HEK293 (cell line): ENCODE data around the gene FKBP10.

Experiments
- CTCF ChIA-PET: fragments of 350-600 bp; formaldehyde crosslinking; extraction: SDS; loops from one replicate; lab custom pipeline; 2021; ENCODE audit warnings: antibody characterized with exemption; lab: Yijun Ruan, JAX
- POLR2A ChIA-PET: fragments of 300-600 bp; formaldehyde crosslinking; extraction: SDS; loops from one replicate; lab custom pipeline; 2020; ENCODE audit warnings: antibody characterized with exemption, inconsistent platforms; lab: Yijun Ruan, JAX
- H3K27ac ChIP-seq: fragments of 200-500 bp; sonication (Bioruptor generic); 2 replicates; pipeline ENCODE4 v1.5.1; 2014; ENCODE audit warnings: low read depth, low read length, control low read depth, inconsistent platforms; ENCODE audit errors: extremely low read depth
- H3K36me3 ChIP-seq, 2 experiments: fragments of 200-500 bp in 1 of 2; sonication (Bioruptor generic) in 1 of 2; 1 replicate in 1 of 2; 2 replicates in 1 of 2; pipeline ENCODE4 v1.5.1; 2014 to 2017; ENCODE audit warnings: inconsistent platforms in 2 of 2, low read length in 2 of 2; ENCODE audit not compliant: control insufficient read depth in 2 of 2, insufficient read depth in 1 of 2
- H3K4me1 ChIP-seq: fragments of 200-500 bp; sonication (Bioruptor generic); 2 replicates; pipeline ENCODE4 v1.5.1; 2014; ENCODE audit warnings: mild to moderate bottlenecking, low read length, inconsistent platforms; ENCODE audit not compliant: control insufficient read depth, insufficient read depth
- H3K4me3 ChIP-seq: 2 replicates; pipeline ENCODE4 v1.5.1; 2011; ENCODE audit warnings: low read depth, mild to moderate bottlenecking, control low read depth, low read length, moderate library complexity
- H3K9me3 ChIP-seq: fragments of 200-500 bp; sonication (Bioruptor generic); 2 replicates; pipeline ENCODE4 v1.5.1; 2014; ENCODE audit warnings: low read depth, low read length, inconsistent platforms; ENCODE audit not compliant: control insufficient read depth, insufficient read depth
- ATF2 ChIP-seq: fragments of 450-650 bp; formaldehyde crosslinking; IDR thresholded peaks from 2 replicates; pipeline ENCODE4 v1.5.1; 2016; ENCODE audit warnings: missing biosample characterization, missing genetic modification characterization, low read depth
- BCL11B ChIP-seq: fragments of 450-650 bp; formaldehyde crosslinking; IDR thresholded peaks from 2 replicates; pipeline ENCODE4 v1.5.1; 2016; ENCODE audit warnings: low read depth, missing biosample characterization, missing genetic modification characterization
- BCL6B ChIP-seq: fragments of 450-650 bp; formaldehyde crosslinking; IDR thresholded peaks from 2 replicates; pipeline ENCODE4 v1.5.1; 2017; ENCODE audit warnings: missing biosample characterization, missing genetic modification characterization
- CTCF ChIP-seq: fragments of 450-650 bp; formaldehyde crosslinking; IDR thresholded peaks from 2 replicates; pipeline ENCODE4 v1.5.1; 2016; ENCODE audit warnings: missing biosample characterization, missing genetic modification characterization
- HIC1 ChIP-seq: fragments of 450-650 bp; formaldehyde crosslinking; IDR thresholded peaks from 2 replicates; pipeline ENCODE4 v1.5.1; 2016; ENCODE audit warnings: missing biosample characterization, missing genetic modification characterization
- HOXA7 ChIP-seq: sonication (generic); formaldehyde crosslinking; IDR thresholded peaks from 2 replicates; pipeline ENCODE4 v1.8.1; 2022; ENCODE audit warnings: missing genetic modification reagents, borderline replicate concordance
- INSM2 ChIP-seq: fragments of 450-650 bp; formaldehyde crosslinking; IDR thresholded peaks from 2 replicates; pipeline ENCODE4 v1.5.1; 2016; ENCODE audit warnings: missing biosample characterization, missing genetic modification characterization
- KLF1 ChIP-seq: fragments of 450-650 bp; formaldehyde crosslinking; IDR thresholded peaks from 2 replicates; pipeline ENCODE4 v1.5.1; 2016; ENCODE audit warnings: missing biosample characterization, missing genetic modification characterization
- MEIS1 ChIP-seq: sonication (generic); formaldehyde crosslinking; IDR thresholded peaks from 2 replicates; pipeline ENCODE4 v1.8.1; 2022; ENCODE audit warnings: missing genetic modification reagents, mild to moderate bottlenecking, borderline replicate concordance
- MYNN ChIP-seq: fragments of 450-650 bp; formaldehyde crosslinking; IDR thresholded peaks from 2 replicates; pipeline ENCODE4 v1.5.1; 2016; ENCODE audit warnings: missing biosample characterization, missing genetic modification characterization, borderline replicate concordance
- REPIN1 ChIP-seq: fragments of 450-650 bp; formaldehyde crosslinking; IDR thresholded peaks from 2 replicates; pipeline ENCODE4 v1.5.1; 2017; ENCODE audit warnings: missing biosample characterization, missing genetic modification characterization, low read depth
- SP2 ChIP-seq: fragments of 450-650 bp; formaldehyde crosslinking; IDR thresholded peaks from 2 replicates; pipeline ENCODE4 v1.5.1; 2016; ENCODE audit warnings: missing biosample characterization, missing genetic modification characterization
- ZBTB44 ChIP-seq: fragments of 450-650 bp; IDR thresholded peaks from 2 replicates; pipeline ENCODE4 v1.5.1; 2018; ENCODE audit warnings: missing biosample characterization, mild to moderate bottlenecking, missing genetic modification characterization
- ZIC2 ChIP-seq: fragments of 450-650 bp; formaldehyde crosslinking; IDR thresholded peaks from 2 replicates; pipeline ENCODE4 v1.5.1; 2016; ENCODE audit warnings: missing biosample characterization, missing genetic modification characterization
- ZNF138 ChIP-seq: fragments of 450-650 bp; formaldehyde crosslinking; IDR thresholded peaks from 2 replicates; pipeline ENCODE4 v1.5.1; 2016; ENCODE audit warnings: missing biosample characterization, missing genetic modification characterization, borderline replicate concordance
- ZNF202 ChIP-seq: fragments of 450-650 bp; formaldehyde crosslinking; IDR thresholded peaks from 2 replicates; pipeline ENCODE4 v1.5.1; 2016; ENCODE audit warnings: missing biosample characterization, missing genetic modification characterization, borderline replicate concordance
- ZNF223 ChIP-seq: fragments of 450-650 bp; formaldehyde crosslinking; IDR thresholded peaks from 2 replicates; pipeline ENCODE4 v1.5.1; 2016; ENCODE audit warnings: missing biosample characterization, missing genetic modification characterization
- ZNF324 ChIP-seq: fragments of 450-650 bp; formaldehyde crosslinking; IDR thresholded peaks from 2 replicates; pipeline ENCODE4 v1.5.1; 2016; ENCODE audit warnings: missing biosample characterization, missing genetic modification characterization
- ZNF362 ChIP-seq: fragments of 450-650 bp; formaldehyde crosslinking; IDR thresholded peaks from 2 replicates; pipeline ENCODE4 v1.5.1; 2016; ENCODE audit warnings: missing biosample characterization, missing genetic modification characterization
- ZNF549 ChIP-seq: fragments of 450-650 bp; IDR thresholded peaks from 2 replicates; pipeline ENCODE4 v1.5.1; 2018; ENCODE audit warnings: missing biosample characterization, missing genetic modification characterization, mild to moderate bottlenecking, inconsistent platforms, moderate library complexity
- ZNF658 ChIP-seq: fragments of 450-650 bp; formaldehyde crosslinking; IDR thresholded peaks from 2 replicates; pipeline ENCODE4; 2016; ENCODE audit warnings: missing biosample characterization, missing genetic modification characterization
- ZNF670 ChIP-seq: fragments of 450-650 bp; formaldehyde crosslinking; IDR thresholded peaks from 2 replicates; pipeline ENCODE4 v1.5.1; 2016; ENCODE audit warnings: missing biosample characterization, missing genetic modification characterization, low read depth
- ZSCAN23 ChIP-seq: fragments of 450-650 bp; formaldehyde crosslinking; IDR thresholded peaks from 2 replicates; pipeline ENCODE4 v1.5.1; 2016; ENCODE audit warnings: missing biosample characterization, missing genetic modification characterization

Gene FKBP10

GRCh38 chr17:41863074-41863848, 50.5 kb downstream of the FKBP10 start (continued):
- TF ChIP-seq ZIC2 (tag by site-specific recombination): peak; percentile 54
- TF ChIP-seq ZNF658 (tag by site-specific recombination): no peak
- TF ChIP-seq MEIS1 (CRISPR knock-in tag): no peak
- no peak for TF ChIP-seq INSM2
- TF ChIP-seq ATF2 (tag by site-specific recombination): no peak
- no peak for TF ChIP-seq MYNN (tag by site-specific recombination)
- no peak for TF ChIP-seq ZNF324 (tag by site-specific recombination)
- TF ChIP-seq HOXA7 (CRISPR knock-in tag): no peak
- TF ChIP-seq ZSCAN23 (tag by site-specific recombination): no peak
- TF ChIP-seq REPIN1 (tag by site-specific recombination): no peak
- TF ChIP-seq KLF1: peak; percentile 47; the same call in 1 of the 2 replicates
- TF ChIP-seq ZNF223 (tag by site-specific recombination): no peak

GRCh38 chr17:41864498-41864835, 51.7 kb downstream of the FKBP10 start:
- H3K27ac ChIP-seq: peak overlapping the region; percentile 91; the same call in 1 of the 2 replicates
- peaks cover 21% of the 10 kb centered on the region for H3K4me1 ChIP-seq
- ChIA-PET CTCF (interaction anchor here (0.6 to 1.5 kb wide), 10 partner anchors 15 to 1201 kb away, joined by 3 to 10 read pairs (median 4); partner anchors contain the start of gene KLHL10), POLR2A (interaction anchor here (0.5 to 2.5 kb wide), 25 partner anchors 9 to 559 kb away, joined by 3 to 25 read pairs (median 4); partner anchors contain the start of genes ACLY, CAVIN1, FKBP10 and HAP1)
- H3K36me3 ChIP-seq: peaks cover 22 to 26% of the 10 kb centered on the region in 2 experiments
- no peaks in the 10 kb centered on the region for H3K9me3 ChIP-seq
- peak overlapping the region; percentile 96 for H3K4me3 ChIP-seq
- no peak for TF ChIP-seq ZBTB44 (tag by site-specific recombination)
- peak; percentile 54 for TF ChIP-seq SP2 (tag by site-specific recombination)
- TF ChIP-seq BCL6B (tag by site-specific recombination): no peak
- TF ChIP-seq ZNF362 (tag by site-specific recombination): no peak
- TF ChIP-seq ZNF549 (tag by site-specific recombination): no peak
- TF ChIP-seq ZNF670 (tag by site-specific recombination): no peak
- TF ChIP-seq BCL11B: no peak
- peak; percentile 53; the same call in 1 of the 2 replicates for TF ChIP-seq HIC1
- TF ChIP-seq ZNF138 (tag by site-specific recombination): no peak
- no peak for TF ChIP-seq ZNF202 (tag by site-specific recombination)
- peak; percentile 41; the same call in 1 of the 2 replicates for TF ChIP-seq CTCF
